Esophagus (tissue), 2 donors: Measurements from ENCODE around the gene ELMO1. TPM values are rescaled to one million over a fixed set of nuclear protein-coding genes. Genes with fewer than 3 reads are reported as not detected.

ENCODE experiments used
- H3K27ac ChIP-seq, 2 donors: one replicate each; pipeline ENCODE4 v1.5.1; 2013; ENCODE audit warnings: low read depth in 2 of 2, mild to moderate bottlenecking in 2 of 2, inconsistent platforms in 1 of 2, low read length in 1 of 2, moderate library complexity in 1 of 2
- H3K27me3 ChIP-seq, 2 donors: one replicate each; pipeline ENCODE4 v1.6.1; 2013; ENCODE audit warnings: low read length in 2 of 2, control low read depth in 1 of 2, mild to moderate bottlenecking in 1 of 2; ENCODE audit not compliant: insufficient read depth in 2 of 2, control insufficient read depth in 1 of 2
- H3K36me3 ChIP-seq, 2 donors: one replicate each; pipeline ENCODE4 v1.6.1; 2013; ENCODE audit warnings: low read length in 1 of 2; ENCODE audit not compliant: control insufficient read depth in 2 of 2, insufficient read depth in 2 of 2
- H3K4me1 ChIP-seq, 2 donors: one replicate each; pipeline ENCODE4 v1.6.1; 2013; ENCODE audit warnings: low read length in 1 of 2; ENCODE audit not compliant: control insufficient read depth in 2 of 2, insufficient read depth in 2 of 2
- H3K4me3 ChIP-seq, 2 donors: one replicate each; pipeline ENCODE4 v1.5.1; 2013; ENCODE audit warnings: low read length in 2 of 2, mild to moderate bottlenecking in 2 of 2, low read depth in 1 of 2, moderate library complexity in 1 of 2
- H3K9me3 ChIP-seq, 2 donors: one replicate each; pipeline ENCODE4 v1.6.1; 2013; ENCODE audit warnings: mild to moderate bottlenecking in 2 of 2, low read depth in 1 of 2, low read length in 1 of 2, moderate library complexity in 1 of 2; ENCODE audit not compliant: control insufficient read depth in 2 of 2, insufficient read depth in 1 of 2
- whole genome bisulfite sequencing, 2 donors: extraction: QIAGEN DNeasy Blood & Tissue Kit; methylation state at CpG; one replicate each; pipeline ENCODE4 v1.1.7; 2013; 5-methylcytosine and 5-hydroxymethylcytosine counted together
- polyA plus RNA-seq, 2 donors: library from polyadenylated mRNA; stranded (reverse); fragments of 200-250 nt; gene quantifications; one replicate each; pipeline ENCODE4 v1.2.3, GENCODE V29; 2013
- donor health status: healthy with polysubstance abuse.
- donor health status: Bipolar disorder and iron deficiency.

ELMO1 gene
- polyA plus RNA-seq, 2 donors: 1.5 to 2.9 TPM

DNA sequence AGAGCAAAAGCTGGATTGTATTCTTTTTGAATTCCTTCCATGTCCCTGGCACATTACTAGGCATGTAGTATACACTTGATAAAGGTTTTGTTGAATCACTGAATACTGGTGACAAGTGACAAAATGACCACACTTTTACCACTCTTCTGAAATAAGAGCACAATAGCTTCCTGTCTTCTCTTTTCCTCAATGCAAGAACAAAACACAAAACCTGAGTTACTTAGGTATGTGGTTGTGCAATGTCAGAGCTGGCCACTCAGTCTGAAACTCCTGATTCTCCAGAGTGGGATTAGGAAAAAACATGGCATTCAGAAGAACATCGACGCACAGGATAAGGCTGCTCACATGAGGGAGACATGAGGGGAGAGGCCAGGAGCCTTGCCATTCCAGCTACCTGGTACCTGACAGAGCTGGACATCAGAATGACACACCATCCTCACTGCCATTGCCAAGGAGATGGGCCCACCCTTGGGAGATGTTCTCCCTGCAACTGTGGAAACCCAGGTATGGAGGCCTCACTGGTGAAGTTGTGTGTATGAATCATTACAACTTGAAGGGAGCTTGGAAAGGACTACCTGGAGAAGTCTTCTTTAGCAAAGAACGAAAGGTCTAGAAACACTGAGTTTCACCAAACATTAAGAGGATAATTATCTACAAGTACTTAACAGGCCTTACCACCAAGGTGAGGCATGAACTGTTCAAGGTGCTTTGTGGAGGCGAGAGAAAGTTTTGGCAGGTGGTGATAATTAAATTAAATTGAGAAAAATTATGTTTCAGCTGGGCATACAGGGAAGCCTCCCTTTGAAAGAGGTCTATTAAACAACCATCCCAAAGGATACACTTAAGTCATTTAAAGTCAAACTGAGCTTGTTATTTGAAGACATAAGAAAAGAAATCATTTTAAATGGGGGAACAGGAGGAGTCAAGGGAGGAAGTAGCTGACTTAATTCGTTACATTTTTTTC lies 477.8 kb downstream of the ELMO1 start:
- WGBS, 2 donors: 68 to 76% methylated on average over 5 of the region's 5 CpGs
- Histone ChIP-seq H3K27ac (peak overlapping the region in 1 of 2 donors; percentile 12), H3K27me3 (no peaks in the 10 kb centered on the region), H3K9me3 (no peaks in the 10 kb centered on the region), H3K4me3 (no peak overlapping the region), H3K36me3 (no peaks in the 10 kb centered on the region), H3K4me1 (peaks cover 0 to 3% of the 10 kb centered on the region in 2 donors)

- Histone ChIP-seq H3K27me3 (no peaks in the 10 kb centered on the region), H3K9me3 (no peaks in the 10 kb centered on the region), H3K36me3 (no peaks in the 10 kb centered on the region), H3K4me1 (peaks cover 0 to 3% of the 10 kb centered on the region in 2 donors), H3K4me3 (no peak overlapping the region), H3K27ac (no peak overlapping the region)
These were observed 479.3 kb downstream of the ELMO1 start for GRCh38 chr7:36969376-36969775.

GRCh38 chr7:36967387-36967786 lies 481.3 kb downstream of the ELMO1 start:
- H3K9me3 ChIP-seq: no peaks in the 10 kb centered on the region

DNA sequence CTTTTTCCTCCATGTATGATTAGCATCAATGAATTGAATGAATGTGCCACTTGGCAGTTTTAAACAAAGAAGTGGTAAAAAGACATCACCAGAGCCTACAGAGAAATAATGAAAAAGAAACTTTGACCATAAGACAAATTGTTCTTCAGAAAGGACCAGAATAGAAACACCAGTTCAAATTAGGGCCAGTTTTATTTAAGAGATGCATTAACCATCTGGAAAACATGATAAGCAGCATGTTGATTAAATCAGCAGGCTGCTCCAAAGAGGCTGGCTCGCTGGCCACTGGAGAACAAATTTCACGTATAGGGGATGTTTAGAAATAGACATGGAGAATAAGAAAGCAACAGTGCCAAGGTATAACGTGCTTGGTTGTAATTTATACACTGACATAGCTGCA lies 482.0 kb downstream of the ELMO1 start:
- Histone ChIP-seq H3K4me3 (no peak overlapping the region), H3K36me3 (no peaks in the 10 kb centered on the region), H3K4me1 (peaks cover 0 to 3% of the 10 kb centered on the region in 2 donors), H3K27ac (no peak overlapping the region), H3K27me3 (no peaks in the 10 kb centered on the region), H3K9me3 (no peaks in the 10 kb centered on the region)
- WGBS, 2 donors: 64 to 72% methylated on average over 3 of the region's 3 CpGs

More at GRCh38 chr7:36967387-36967786, 481.3 kb downstream of the ELMO1 start:
- Histone ChIP-seq H3K27ac (no peak overlapping the region), H3K4me3 (no peak overlapping the region), H3K27me3 (no peaks in the 10 kb centered on the region), H3K4me1 (peaks cover 0 to 3% of the 10 kb centered on the region in 2 donors), H3K36me3 (no peaks in the 10 kb centered on the region)
- 58 to 64% methylated on average over 4 of the region's 4 CpGs for WGBS, 2 donors

DNA sequence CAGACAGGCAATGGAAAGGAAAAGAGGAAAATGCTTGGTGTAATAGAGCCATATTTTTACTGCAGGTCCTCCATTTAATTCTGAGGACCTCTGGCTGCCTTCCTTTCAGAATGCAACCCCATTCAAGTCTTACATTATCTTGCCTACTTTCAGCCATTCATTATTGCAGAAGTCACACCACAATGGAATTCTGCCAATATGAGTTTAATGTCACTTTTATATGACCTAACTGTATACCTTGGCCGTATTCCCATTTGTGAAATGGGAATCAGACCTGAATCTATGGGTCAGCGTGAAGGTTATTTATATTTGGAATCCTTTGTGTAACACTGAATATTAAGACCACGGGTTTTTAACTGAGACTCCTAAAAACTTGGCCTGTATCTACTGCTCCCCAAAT lies 482.6 kb downstream of the ELMO1 start:
- Histone ChIP-seq H3K4me3 (no peak overlapping the region), H3K36me3 (no peaks in the 10 kb centered on the region), H3K27me3 (no peaks in the 10 kb centered on the region), H3K9me3 (no peaks in the 10 kb centered on the region), H3K4me1 (peaks cover 0 to 3% of the 10 kb centered on the region in 2 donors), H3K27ac (no peak overlapping the region)
- WGBS, 2 donors: 46 to 69% methylated on average over 3 of the region's 3 CpGs

GRCh38 chr7:36965625-36966024 lies 483.0 kb downstream of the ELMO1 start:
- H3K4me3 ChIP-seq: no peak overlapping the region
- no peaks in the 10 kb centered on the region for H3K36me3 ChIP-seq
- peaks cover 0 to under 1% of the 10 kb centered on the region in 2 donors for H3K4me1 ChIP-seq
- no peaks in the 10 kb centered on the region for H3K27me3 ChIP-seq
- H3K27ac ChIP-seq: no peak overlapping the region
- WGBS, 2 donors: 88% methylated on average over 1 of the region's 1 CpG
- no peaks in the 10 kb centered on the region for H3K9me3 ChIP-seq

- WGBS, 2 donors: 92 to 95% methylated on average over 2 of the region's 2 CpGs
- no peak overlapping the region for H3K27ac ChIP-seq
- H3K4me3 ChIP-seq: no peak overlapping the region
These were observed 484.4 kb downstream of the ELMO1 start for GRCh38 chr7:36964297-36964696.

DNA sequence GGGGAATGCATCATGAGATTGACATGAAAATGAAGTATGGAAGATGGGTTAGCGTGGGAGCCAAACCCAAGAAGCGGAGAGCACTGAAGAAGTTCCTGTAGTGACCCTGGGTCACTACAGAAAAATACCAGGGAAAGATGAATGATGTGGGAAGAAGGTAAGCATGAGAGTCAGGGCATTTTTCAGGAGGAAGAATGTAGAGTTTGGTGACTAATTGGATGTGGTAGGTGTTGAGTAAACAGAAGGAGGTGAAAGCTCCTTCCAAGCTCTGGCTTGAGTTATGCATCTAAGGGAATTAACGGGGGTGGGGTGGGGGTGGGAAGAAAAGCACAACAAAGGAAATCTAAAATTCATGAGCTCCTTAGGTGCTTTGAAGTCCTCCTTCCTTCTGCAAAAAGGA lies 486.3 kb downstream of the ELMO1 start:
- WGBS, 2 donors: 76 to 86% methylated on average over 3 of the region's 3 CpGs
- Histone ChIP-seq H3K4me3 (no peak overlapping the region), H3K27ac (no peak overlapping the region), H3K36me3 (no peaks in the 10 kb centered on the region), H3K9me3 (no peaks in the 10 kb centered on the region), H3K27me3 (no peaks in the 10 kb centered on the region), H3K4me1 (no peaks in the 10 kb centered on the region)

More at GRCh38 chr7:36964297-36964696, 484.4 kb downstream of the ELMO1 start:
- Histone ChIP-seq H3K36me3 (no peaks in the 10 kb centered on the region), H3K4me1 (no peaks in the 10 kb centered on the region), H3K27me3 (no peaks in the 10 kb centered on the region), H3K9me3 (no peaks in the 10 kb centered on the region)

DNA sequence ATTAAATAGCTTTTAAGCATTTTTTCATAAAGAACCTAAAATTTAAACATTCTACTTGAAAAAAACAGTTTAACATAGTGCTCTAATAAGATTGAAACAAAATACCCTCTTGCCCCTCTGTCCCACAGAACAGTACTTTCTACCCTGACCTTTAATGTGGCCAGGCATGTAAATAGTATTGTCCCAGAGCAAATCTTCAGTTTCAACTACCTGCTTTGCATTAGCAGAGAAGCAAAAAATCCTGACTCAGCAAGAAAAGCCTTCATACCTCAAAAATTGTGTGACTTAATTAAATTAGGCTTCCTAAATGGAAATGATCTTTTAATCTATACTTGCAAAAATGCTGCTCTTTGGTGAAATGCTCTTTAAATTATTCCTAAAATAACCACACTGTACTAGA lies 487.0 kb downstream of the ELMO1 start:
- Histone ChIP-seq H3K9me3 (no peaks in the 10 kb centered on the region), H3K4me3 (no peak overlapping the region), H3K4me1 (no peaks in the 10 kb centered on the region), H3K27me3 (no peaks in the 10 kb centered on the region), H3K27ac (no peak overlapping the region), H3K36me3 (no peaks in the 10 kb centered on the region)

GRCh38 chr7:36961097-36961496 lies 487.6 kb downstream of the ELMO1 start:
- 83 to 91% methylated on average over 2 of the region's 2 CpGs for WGBS, 2 donors
- no peaks in the 10 kb centered on the region for H3K9me3 ChIP-seq
- H3K4me1 ChIP-seq: no peaks in the 10 kb centered on the region
- no peaks in the 10 kb centered on the region for H3K36me3 ChIP-seq
- no peaks in the 10 kb centered on the region for H3K27me3 ChIP-seq
- no peak overlapping the region for H3K27ac ChIP-seq
- H3K4me3 ChIP-seq: no peak overlapping the region
